H1 (cell line): ENCODE data around the gene STAT3. TPM values are rescaled to one million over a fixed set of nuclear protein-coding genes. Genes with fewer than 3 reads are reported as not detected.

Experiments used
- CTCF ChIA-PET: fragments of 300-600 bp; sonication (Branson Sonifier 250); formaldehyde crosslinking; loops from one replicate; lab custom pipeline; 2021; ENCODE audit not compliant: partially characterized antibody; lab: Charles Lee
- POLR2A ChIA-PET: fragments of 300-600 bp; sonication (Branson Sonifier 250); formaldehyde crosslinking; loops from one replicate; lab custom pipeline; 2021; ENCODE audit warnings: inconsistent platforms; ENCODE audit not compliant: partially characterized antibody; lab: Charles Lee
- DNase-seq, 2 experiments: peaks; one replicate each; pipeline versions ENCODE4 v3.0.0 to v3.0.0-alpha.2; 2010 to 2022; ENCODE audit warnings: low spot score in 2 of 2, low read depth in 1 of 2, mixed read lengths in 1 of 2
- FAIRE-seq: peaks from 2 replicates; lab custom pipeline; 2011; peaks lifted over from hg19 to GRCh38; lab: Jason Lieb, UNC
- H2AFZ ChIP-seq: 2 replicates; pipeline ENCODE4 v1.8.1; 2012; ENCODE audit warnings: low read length, inconsistent platforms
- H2AK5ac ChIP-seq: 2 replicates; pipeline ENCODE4 v1.6.1; 2013; ENCODE audit warnings: low read depth, low read length
- H2BK120ac ChIP-seq: replicated peaks from 2 replicates; pipeline ENCODE3; 2013; ENCODE audit warnings: low read depth, low read length, inconsistent platforms
- H2BK12ac ChIP-seq: 2 replicates; pipeline ENCODE4 v1.6.1; 2013; ENCODE audit warnings: low read depth, low read length
- H2BK15ac ChIP-seq: 2 replicates; pipeline ENCODE4 v1.6.1; 2013; ENCODE audit warnings: low read length
- H2BK20ac ChIP-seq: 2 replicates; pipeline ENCODE4 v1.6.1; 2013; ENCODE audit warnings: low read length
- H2BK5ac ChIP-seq: 2 replicates; pipeline ENCODE4 v1.6.1; 2013; ENCODE audit warnings: low read depth, low read length
- H3K14ac ChIP-seq: 2 replicates; pipeline ENCODE4 v1.6.1; 2013; ENCODE audit warnings: inconsistent platforms; ENCODE audit not compliant: insufficient read length
- H3K18ac ChIP-seq: 2 replicates; pipeline ENCODE4 v1.6.1; 2013; ENCODE audit warnings: low read length; ENCODE audit errors: extremely low read depth
- H3K23ac ChIP-seq: 2 replicates; pipeline ENCODE4 v1.6.1; 2013; ENCODE audit warnings: inconsistent platforms; ENCODE audit not compliant: insufficient read length
- H3K23me2 ChIP-seq: 2 replicates; pipeline ENCODE4 v1.6.1; 2013; ENCODE audit warnings: low read depth, low read length
- H3K27ac ChIP-seq: 2 replicates; pipeline ENCODE4 v1.6.1; 2011; ENCODE audit warnings: low read depth, low read length, inconsistent platforms
- H3K27me3 ChIP-seq, 4 experiments: replicated peaks in 1 of 4; 1 replicate in 1 of 4; 2 replicates in 3 of 4; pipeline versions ENCODE4 v1.6.1 to v1.8.1; 2011 to 2013; ENCODE audit warnings: low read length in 3 of 4, mild to moderate bottlenecking in 3 of 4, inconsistent platforms in 2 of 4, mixed read lengths in 2 of 4, moderate library complexity in 1 of 4; ENCODE audit not compliant: control insufficient read depth in 3 of 4, insufficient read depth in 3 of 4; ENCODE audit errors: extremely low read depth in 1 of 4
- H3K36me3 ChIP-seq, 4 experiments: 2 replicates each; pipeline versions ENCODE4 v1.6.1 to v1.8.1; 2011 to 2013; ENCODE audit warnings: mild to moderate bottlenecking in 4 of 4, low read length in 3 of 4, moderate library complexity in 2 of 4, control low read depth in 1 of 4, inconsistent platforms in 1 of 4; ENCODE audit not compliant: insufficient read depth in 4 of 4, control insufficient read depth in 2 of 4
- H3K4ac ChIP-seq: replicated peaks from 2 replicates; pipeline ENCODE3; 2013; ENCODE audit warnings: low read length, low read depth, mixed read lengths, inconsistent platforms; ENCODE audit not compliant: insufficient read length
- H3K4me1 ChIP-seq, 4 experiments: replicated peaks in 1 of 4; 1 replicate in 1 of 4; 2 replicates in 3 of 4; pipeline versions ENCODE4 v1.6.1 to v1.8.1; 2011 to 2013; ENCODE audit warnings: low read length in 3 of 4, inconsistent platforms in 2 of 4, mixed read lengths in 1 of 4; ENCODE audit not compliant: insufficient read depth in 4 of 4, control insufficient read depth in 3 of 4
- H3K4me2 ChIP-seq, 2 experiments: 2 replicates each; pipeline versions ENCODE4 v1.6.1 to v1.8.1; 2011 to 2013; ENCODE audit warnings: low read depth in 2 of 2, low read length in 2 of 2, control low read depth in 1 of 2, inconsistent platforms in 1 of 2, mild to moderate bottlenecking in 1 of 2; ENCODE audit not compliant: insufficient read depth in 1 of 2
- H3K4me3 ChIP-seq, 4 experiments: fragments of 200-600, 300-600 bp in 1 of 4; sonication (generic), shearing (Covaris generic), sonication (Bioruptor Twin) in 1 of 4; 2 replicates each; pipeline versions ENCODE4 v1.5.1 to v1.8.1; 2011 to 2016; ENCODE audit warnings: low read length in 4 of 4, low read depth in 3 of 4, control low read depth in 2 of 4, inconsistent platforms in 2 of 4, mild to moderate bottlenecking in 2 of 4, mixed read lengths in 1 of 4, moderate library complexity in 1 of 4; ENCODE audit not compliant: insufficient read depth in 2 of 4; ENCODE audit errors: extremely low read depth in 1 of 4
- H3K56ac ChIP-seq: replicated peaks from 2 replicates; pipeline ENCODE3; 2013; ENCODE audit warnings: low read depth, mild to moderate bottlenecking, mixed read lengths, low read length, inconsistent platforms; ENCODE audit not compliant: insufficient read length
- H3K79me1 ChIP-seq: 2 replicates; pipeline ENCODE4 v1.6.1; 2013; ENCODE audit warnings: low read depth, low read length, control low read depth
- H3K79me2 ChIP-seq, 2 experiments: 2 replicates each; pipeline versions ENCODE4 v1.6.1 to v1.8.1; 2012 to 2013; ENCODE audit warnings: low read length in 2 of 2, mild to moderate bottlenecking in 2 of 2, inconsistent platforms in 1 of 2; ENCODE audit not compliant: insufficient read depth in 2 of 2, control insufficient read depth in 1 of 2
- H3K9ac ChIP-seq, 4 experiments: replicated peaks in 1 of 4; 1 replicate in 1 of 4; 2 replicates in 3 of 4; pipeline versions ENCODE4 v1.6.1 to v1.8.1; 2011 to 2013; ENCODE audit warnings: low read depth in 3 of 4, low read length in 3 of 4, control low read depth in 2 of 4, mild to moderate bottlenecking in 2 of 4, moderate library complexity in 2 of 4, inconsistent platforms in 1 of 4; ENCODE audit errors: extremely low read depth in 1 of 4
- H3K9me3 ChIP-seq, 2 experiments: 2 replicates each; pipeline versions ENCODE4 v1.6.1 to v1.8.1; 2012 to 2013; ENCODE audit warnings: mild to moderate bottlenecking in 2 of 2, moderate library complexity in 2 of 2, control low read depth in 1 of 2, inconsistent platforms in 1 of 2, low read depth in 1 of 2, low read length in 1 of 2, mixed read lengths in 1 of 2; ENCODE audit not compliant: insufficient read depth in 2 of 2
- H4K20me1 ChIP-seq, 2 experiments: replicated peaks in 1 of 2; 2 replicates each; pipeline versions ENCODE3 to v1.8.1; 2011 to 2013; ENCODE audit warnings: inconsistent platforms in 2 of 2, low read length in 2 of 2, mild to moderate bottlenecking in 1 of 2; ENCODE audit not compliant: insufficient read depth in 2 of 2, control insufficient read depth in 1 of 2
- H4K5ac ChIP-seq: 2 replicates; pipeline ENCODE4 v1.6.1; 2013; ENCODE audit warnings: low read length, low read depth, mixed read lengths, inconsistent platforms; ENCODE audit not compliant: insufficient read length
- H4K8ac ChIP-seq: 2 replicates; pipeline ENCODE4 v1.8.0; 2013; ENCODE audit warnings: mild to moderate bottlenecking, moderate library complexity, low read length, inconsistent platforms; ENCODE audit not compliant: insufficient read depth; ENCODE audit errors: extremely low read depth
- H4K91ac ChIP-seq: replicated peaks from 2 replicates; pipeline ENCODE3; 2013; ENCODE audit warnings: low read length, mixed read lengths, inconsistent platforms; ENCODE audit not compliant: insufficient read length
- ASH2L ChIP-seq: fragments of 200-600, 300-600 bp; sonication (generic); IDR thresholded peaks from one replicate; pipeline ENCODE4 v1.7.1; 2017; ENCODE audit warnings: low read length
- CBX8 ChIP-seq: fragments of 300-800, 300-1000 bp; sonication (generic); IDR thresholded peaks from 2 replicates; pipeline ENCODE4 v1.7.1; 2016; ENCODE audit warnings: low read depth, low read length, borderline replicate concordance
- CHD1 ChIP-seq: IDR thresholded peaks from 2 replicates; pipeline ENCODE4 v1.6.1; 2012; ENCODE audit warnings: low read depth, low read length, improper control_type of control experiment
- CHD2 ChIP-seq: IDR thresholded peaks from 2 replicates; pipeline ENCODE4 v1.6.1; 2012; ENCODE audit warnings: low read length, improper control_type of control experiment
- EZH2 ChIP-seq: fragments of 200-600 bp; sonication (generic); IDR thresholded peaks from 2 replicates; pipeline ENCODE4 v1.7.1; 2012; ENCODE audit warnings: low read depth, mild to moderate bottlenecking, moderate library complexity, low read length, inconsistent platforms; ENCODE audit not compliant: severe bottlenecking
- HDAC6 ChIP-seq: IDR thresholded peaks from one replicate; pipeline ENCODE4 v1.7.1; 2012; ENCODE audit warnings: low read depth, mild to moderate bottlenecking, inconsistent platforms, low read length, moderate library complexity
- MAFK ChIP-seq: IDR thresholded peaks from 2 replicates; pipeline ENCODE4 v1.6.1; 2012; ENCODE audit warnings: low read depth, mild to moderate bottlenecking, improper control_type of control experiment, low read length
- NANOG ChIP-seq: IDR thresholded peaks from 2 replicates; pipeline ENCODE4 v1.6.1; 2011; ENCODE audit warnings: low read length, low read depth, mild to moderate bottlenecking, inconsistent platforms; ENCODE audit not compliant: insufficient read depth, poor library complexity, severe bottlenecking
- POLR2A ChIP-seq, 2 experiments: IDR thresholded peaks; 1 replicate in 1 of 2; 2 replicates in 1 of 2; pipeline ENCODE4 v1.6.1; 2011; ENCODE audit warnings: low read depth in 2 of 2, low read length in 2 of 2, mild to moderate bottlenecking in 2 of 2; ENCODE audit errors: control extremely low read depth in 1 of 2
- RAD21 ChIP-seq, 2 experiments: IDR thresholded peaks in 1 of 2; conservative IDR thresholded peaks in 1 of 2; 2 replicates each; pipeline ENCODE4 v1.6.1; 2011; ENCODE audit warnings: low read depth in 2 of 2, low read length in 2 of 2, improper control_type of control experiment in 1 of 2, inconsistent platforms in 1 of 2, mild to moderate bottlenecking in 1 of 2, moderate library complexity in 1 of 2
- SIRT6 ChIP-seq: IDR thresholded peaks from one replicate; pipeline ENCODE4 v1.7.1; 2012; ENCODE audit warnings: low read length, inconsistent platforms
- SP1 ChIP-seq: IDR thresholded peaks from 2 replicates; pipeline ENCODE4 v1.6.1; 2011; ENCODE audit warnings: low read depth, low read length
- TBP ChIP-seq: IDR thresholded peaks from 2 replicates; pipeline ENCODE4 v1.6.1; 2011; ENCODE audit warnings: low read depth, low read length, improper control_type of control experiment
- YY1 ChIP-seq: IDR thresholded peaks from 2 replicates; pipeline ENCODE4 v1.6.1; 2011; ENCODE audit warnings: low read depth, mild to moderate bottlenecking, low read length
- WGBS, 2 experiments: shearing (Covaris generic) in 1 of 2; methylation state at CpG; one replicate each; pipeline versions ENCODE4 v1.1.6 to v1.1.7; 2013 to 2015; ENCODE audit warnings: low lambda C conversion rate in 2 of 2, mixed read lengths in 2 of 2, inconsistent platforms in 1 of 2, low coverage in 1 of 2, missing lambda C conversion rate in 1 of 2; ENCODE audit not compliant: insufficient replicate concordance in 2 of 2, insufficient coverage in 1 of 2, insufficient read length in 1 of 2; ENCODE audit errors: extremely low coverage in 1 of 2, missing lambda C conversion rate in 1 of 2; 5-methylcytosine and 5-hydroxymethylcytosine counted together
- polyA plus RNA-seq, 7 experiments: library from polyadenylated mRNA; depleted of rRNA in 3 of 7; stranded (reverse) in 5 of 7; unstranded in 2 of 7; fragments of >200 nt in 5 of 7; fragments of 200-250 nt in 2 of 7; gene quantifications; 1 replicate in 5 of 7; 2 replicates in 1 of 7; 4 replicates in 1 of 7; pipeline versions ENCODE4 v1.2.1 to v1.2.3, GENCODE V29; 2011 to 2013; ENCODE audit warnings: missing spikeins in 2 of 7, mixed read lengths in 2 of 7
- total RNA-seq: library from RNA; stranded (reverse); fragmentation: NEBNext Ultra II Directional; extraction: Animal tissue kit (Norgen Biotek cat#: 25700); gene quantifications from 2 replicates; pipeline ENCODE4 v1.2.1, GENCODE V29; 2021

STAT3 gene
- total and polyA plus RNA-seq, 2 of the 8 experiments (the other 6 are each of a cell fraction or from before 2014, with no cell fraction given), result 38.4 to 94.1 TPM

GRCh38 chr17:42423766-42424165, 35.5 kb upstream of the STAT3 start:
- Histone ChIP-seq H4K91ac (no peak overlapping the region), H2BK120ac (no peak overlapping the region), H3K4me3 (peak overlapping the region in 3 of 4 experiments; percentile 80 to 99 (median 91); a peak in 4 of 8 replicates), H3K18ac (peak overlapping the region; percentile 71; the same call in 1 of the 2 replicates), H3K4ac (no peak overlapping the region), H2AK5ac (0 out of 2 replicates have a peak overlapping the region, but pooled peaks have one; percentile 34), H2BK5ac (0 out of 2 replicates have a peak overlapping the region, but pooled peaks have one; percentile 66), H4K20me1 (peaks cover 6 to 8% of the 10 kb centered on the region in 2 experiments), H4K8ac (no peak overlapping the region), H3K23ac (no peak overlapping the region), H3K79me1 (peaks cover 9% of the 10 kb centered on the region), H4K5ac (no peak overlapping the region), H3K9ac (no peak overlapping the region), H2BK15ac (no peak overlapping the region), H3K4me2 (peak overlapping the region; percentile 99), H3K27me3 (peaks cover 0 to 13% (median 10%) of the 10 kb centered on the region in 4 experiments; a peak in 6 of 7 replicates), H2BK20ac (no peak overlapping the region), H3K9me3 (no peaks in the 10 kb centered on the region), H3K14ac (no peak overlapping the region), H2AFZ (no peak overlapping the region), H3K27ac (no peak overlapping the region), H3K79me2 (peaks cover 0 to 15% of the 10 kb centered on the region in 2 experiments; a peak in 1 of 4 replicates), H3K4me1 (peaks cover 4 to 17% (median 9%) of the 10 kb centered on the region in 4 experiments), H3K56ac (no peak overlapping the region), H3K23me2 (peaks cover 14% of the 10 kb centered on the region), H3K36me3 (no peaks in the 10 kb centered on the region), H2BK12ac (no peak overlapping the region)
- POLR2A ChIA-PET, result interaction anchor here (1.1 to 2.6 kb wide), 18 partner anchors 9 to 301 kb away, joined by 3 to 19 read pairs (median 6); partner anchors contain the start of genes HSPB9, NAGLU, STAT3 and STAT5B
- DNase-seq (no peak), FAIRE-seq (no peak)
- 60% methylated on average over 11 of the region's 11 CpGs; no CpG with 5 or more reads in 1 of the 2 experiments for WGBS, 2 experiments
- CTCF ChIA-PET, result interaction anchor here (0.9 to 6.1 kb wide), 8 partner anchors 9 to 110 kb away, joined by 3 to 36 read pairs (median 6); no protein-coding TSS in a partner anchor
- TF ChIP-seq NANOG (no peak), ASH2L (no peak), SP1 (no peak), POLR2A (IDR thresholded peaks at IDR 0.05; ENCODE audit: control extremely low read depth in 1 of 2, low read depth in 2 of 2, low read length in 2 of 2) (no peak), MAFK (no peak), SIRT6 (no peak), YY1 (no peak), RAD21 (IDR thresholded peaks at IDR 0.05 in 1 of 2, conservative IDR thresholded peaks at IDR 0.05 in 1 of 2; ENCODE audit: low read depth in 2 of 2, low read length in 2 of 2) (no peak), EZH2 (no peak), HDAC6 (no peak), CHD2 (no peak), TBP (no peak), CBX8 (no peak), CHD1 (no peak)
